OCI-LY1 (cell line): ENCODE results near the gene SHE.

Experiments used
- H2AFZ ChIP-seq: fragments of 200-600 bp; sonication (generic), shearing (Covaris generic); 2 replicates; pipeline ENCODE4 v1.6.0; 2014; ENCODE audit warnings: antibody characterized with exemption, mild to moderate bottlenecking, low read length
- H3F3A ChIP-seq: fragments of 200-600 bp; sonication (generic), shearing (Covaris generic); 2 replicates; pipeline ENCODE4 v1.6.0; 2014; ENCODE audit warnings: mild to moderate bottlenecking, antibody characterized with exemption, low read length, moderate library complexity; ENCODE audit not compliant: insufficient read depth
- H3K27ac ChIP-seq: fragments of 200-600 bp; sonication (generic); 2 replicates; pipeline ENCODE4 v1.5.1; 2014; ENCODE audit warnings: low read length, mixed run types, mild to moderate bottlenecking, low read depth; ENCODE audit not compliant: poor library complexity, severe bottlenecking
- H3K27me3 ChIP-seq: fragments of 200-600 bp; sonication (generic); 2 replicates; pipeline ENCODE4 v1.6.0; 2014; ENCODE audit warnings: antibody characterized with exemption, mild to moderate bottlenecking, low read length, moderate library complexity; ENCODE audit not compliant: insufficient read depth
- H3K36me3 ChIP-seq: fragments of 200-600 bp; sonication (generic); 2 replicates; pipeline ENCODE4 v1.6.1; 2014; ENCODE audit warnings: mild to moderate bottlenecking, antibody characterized with exemption, low read length, moderate library complexity, mixed read lengths; ENCODE audit not compliant: insufficient read depth
- H3K4me1 ChIP-seq: fragments of 200-600 bp; sonication (generic); 2 replicates; pipeline ENCODE4 v1.5.1; 2014; ENCODE audit warnings: mild to moderate bottlenecking, low read length, moderate library complexity; ENCODE audit not compliant: insufficient read depth, severe bottlenecking
- H3K4me2 ChIP-seq: fragments of 200-600 bp; sonication (generic), shearing (Covaris generic); 2 replicates; pipeline ENCODE4 v1.6.1; 2014; ENCODE audit warnings: low read length
- H3K4me3 ChIP-seq: fragments of 200-600 bp; sonication (generic); 2 replicates; pipeline ENCODE4 v1.5.1; 2014; ENCODE audit warnings: low read length, low read depth, mild to moderate bottlenecking, mixed read lengths; ENCODE audit not compliant: poor library complexity, severe bottlenecking
- H3K79me2 ChIP-seq: fragments of 200-600 bp; shearing (Covaris generic); 2 replicates; pipeline ENCODE4 v1.6.1; 2016; ENCODE audit warnings: mixed run types, low read length, mixed read lengths; ENCODE audit not compliant: insufficient read depth
- H3K9ac ChIP-seq: fragments of 200-600 bp; sonication (generic), shearing (Covaris generic); 2 replicates; pipeline ENCODE4 v1.6.1; 2014; ENCODE audit warnings: mild to moderate bottlenecking, low read length, mixed read lengths
- H3K9me2 ChIP-seq: fragments of 200-600 bp; sonication (generic), shearing (Covaris generic); 2 replicates; pipeline ENCODE4 v1.6.1; 2014; ENCODE audit warnings: low read depth, mild to moderate bottlenecking, low read length, mixed read lengths
- H3K9me3 ChIP-seq: fragments of 200-600 bp; shearing (Covaris generic); 2 replicates; pipeline ENCODE4 v1.6.1; 2014; ENCODE audit warnings: low read length, mixed read lengths
- H4K20me1 ChIP-seq: fragments of 200-600 bp; sonication (generic), shearing (Covaris generic); 2 replicates; pipeline ENCODE4 v1.6.0; 2016; ENCODE audit warnings: mild to moderate bottlenecking, low read length; ENCODE audit not compliant: insufficient read depth
- EZH2 ChIP-seq: fragments of 200-600 bp; sonication (generic), shearing (Covaris generic); IDR thresholded peaks from 2 replicates; pipeline ENCODE4 v1.8.0; 2017; ENCODE audit warnings: borderline replicate concordance, mixed run types, mild to moderate bottlenecking, antibody characterized with exemption, low read length, moderate library complexity, mixed read lengths
- TF ChIP-seq, protein P1 (sequence below): fragments of 200-600 bp; sonication (generic), shearing (Covaris generic); IDR thresholded peaks from 2 replicates; pipeline ENCODE4 v1.5.1; 2017; ENCODE audit warnings: mild to moderate bottlenecking, antibody characterized with exemption, low read length, moderate library complexity, mixed read lengths

Gene SHE

DNA sequence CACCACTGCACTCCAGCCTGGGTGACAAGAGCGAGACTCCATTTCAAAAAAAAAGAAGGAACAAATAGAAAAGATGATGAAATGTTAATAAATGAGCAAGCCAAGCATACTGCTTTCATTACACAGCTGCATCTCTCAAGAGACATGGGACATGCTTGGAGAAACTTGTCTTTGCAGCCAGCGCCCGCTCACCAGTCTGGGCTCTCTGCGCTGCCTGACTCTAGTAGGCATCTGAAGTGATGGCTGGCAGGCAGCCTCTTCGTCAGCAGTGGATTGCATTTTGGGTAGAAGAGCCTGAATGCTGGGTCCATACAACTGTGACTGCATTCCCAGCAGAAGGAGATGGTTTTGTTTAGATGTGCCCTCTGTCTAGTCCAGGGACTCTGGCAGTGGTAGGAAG, 49.1 kb downstream of the SHE start:
- no peak overlapping the region for H3K27ac ChIP-seq

DNA sequence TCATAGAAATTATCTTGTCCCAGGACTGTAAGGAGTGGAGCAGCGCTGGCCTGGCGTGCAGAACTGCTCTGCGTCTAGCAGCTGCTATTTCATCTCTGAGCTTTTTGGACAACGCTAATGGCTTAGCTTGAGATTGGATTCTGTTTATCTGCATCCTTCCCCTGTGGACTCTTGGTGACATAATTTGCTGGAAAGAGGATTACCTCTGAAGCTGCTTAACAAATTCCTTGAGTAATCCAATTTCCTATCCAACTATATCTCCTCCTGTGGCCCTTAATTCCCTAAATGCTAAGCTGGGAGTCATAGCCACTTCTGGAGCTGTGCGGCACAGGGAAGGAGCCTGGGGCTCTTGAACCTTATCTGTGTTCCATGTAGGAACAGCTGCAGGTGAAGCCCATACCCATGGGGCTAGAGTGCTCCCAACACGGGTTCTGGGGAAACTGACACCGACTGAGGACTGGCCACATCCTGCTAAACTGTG, 53.8 kb downstream of the SHE start:
- H3K27me3 ChIP-seq: no peaks in the 10 kb centered on the region
- H3K79me2 ChIP-seq: no peaks in the 10 kb centered on the region
- no peak overlapping the region for H3K4me3 ChIP-seq
- no peak overlapping the region for H3K9ac ChIP-seq
- no peaks in the 10 kb centered on the region for H4K20me1 ChIP-seq
- no peak for TF ChIP-seq EZH2
- TF ChIP-seq, protein P1, sequence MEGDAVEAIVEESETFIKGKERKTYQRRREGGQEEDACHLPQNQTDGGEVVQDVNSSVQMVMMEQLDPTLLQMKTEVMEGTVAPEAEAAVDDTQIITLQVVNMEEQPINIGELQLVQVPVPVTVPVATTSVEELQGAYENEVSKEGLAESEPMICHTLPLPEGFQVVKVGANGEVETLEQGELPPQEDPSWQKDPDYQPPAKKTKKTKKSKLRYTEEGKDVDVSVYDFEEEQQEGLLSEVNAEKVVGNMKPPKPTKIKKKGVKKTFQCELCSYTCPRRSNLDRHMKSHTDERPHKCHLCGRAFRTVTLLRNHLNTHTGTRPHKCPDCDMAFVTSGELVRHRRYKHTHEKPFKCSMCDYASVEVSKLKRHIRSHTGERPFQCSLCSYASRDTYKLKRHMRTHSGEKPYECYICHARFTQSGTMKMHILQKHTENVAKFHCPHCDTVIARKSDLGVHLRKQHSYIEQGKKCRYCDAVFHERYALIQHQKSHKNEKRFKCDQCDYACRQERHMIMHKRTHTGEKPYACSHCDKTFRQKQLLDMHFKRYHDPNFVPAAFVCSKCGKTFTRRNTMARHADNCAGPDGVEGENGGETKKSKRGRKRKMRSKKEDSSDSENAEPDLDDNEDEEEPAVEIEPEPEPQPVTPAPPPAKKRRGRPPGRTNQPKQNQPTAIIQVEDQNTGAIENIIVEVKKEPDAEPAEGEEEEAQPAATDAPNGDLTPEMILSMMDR: no peak
- H2AFZ ChIP-seq: no peak overlapping the region
- no peaks in the 10 kb centered on the region for H3K9me2 ChIP-seq
- H3K36me3 ChIP-seq: no peaks in the 10 kb centered on the region
- no peaks in the 10 kb centered on the region for H3K9me3 ChIP-seq
- H3K27ac ChIP-seq: no peak overlapping the region
- no peaks in the 10 kb centered on the region for H3F3A ChIP-seq
- no peak overlapping the region for H3K4me2 ChIP-seq
- no peaks in the 10 kb centered on the region for H3K4me1 ChIP-seq

More for the DNA sequence above, 49.1 kb downstream of the SHE start:
- TF ChIP-seq, protein P1: no peak
- no peak for TF ChIP-seq EZH2
- no peaks in the 10 kb centered on the region for H3K36me3 ChIP-seq
- no peaks in the 10 kb centered on the region for H3K9me2 ChIP-seq
- H3K4me2 ChIP-seq: no peak overlapping the region
- H3K27me3 ChIP-seq: no peaks in the 10 kb centered on the region
- no peaks in the 10 kb centered on the region for H3K9me3 ChIP-seq
- H3K4me3 ChIP-seq: no peak overlapping the region
- H3F3A ChIP-seq: no peaks in the 10 kb centered on the region
- no peaks in the 10 kb centered on the region for H3K4me1 ChIP-seq
- H2AFZ ChIP-seq: no peak overlapping the region
- no peaks in the 10 kb centered on the region for H4K20me1 ChIP-seq
- no peak overlapping the region for H3K9ac ChIP-seq
- H3K79me2 ChIP-seq: no peaks in the 10 kb centered on the region

- Histone ChIP-seq H3K79me2 (no peaks in the 10 kb centered on the region), H3K4me2 (no peak overlapping the region), H3K9me2 (no peaks in the 10 kb centered on the region), H4K20me1 (no peaks in the 10 kb centered on the region), H3K9ac (no peak overlapping the region), H3F3A (no peaks in the 10 kb centered on the region), H3K4me1 (no peaks in the 10 kb centered on the region), H3K4me3 (no peak overlapping the region), H3K9me3 (no peaks in the 10 kb centered on the region), H3K27me3 (no peaks in the 10 kb centered on the region), H3K36me3 (no peaks in the 10 kb centered on the region), H3K27ac (no peak overlapping the region), H2AFZ (no peak overlapping the region)
- no peak for TF ChIP-seq EZH2
- TF ChIP-seq, protein P1: no peak
These were observed 55.4 kb downstream of the SHE start for GRCh38 chr1:154446789-154447188.
